Stimulated activated CD4-positive, alpha-beta T cell treated with anti-CD3 and anti-CD28 coated beads, Interleukin-1b, Interleukin-23, amount 100 ng/mL, for 1 hour (primary cell): ENCODE results near the gene IFNAR2.
"Not testable (repeated sequence)": the region's sequence is repeated elsewhere in the genome, so short reads cannot be mapped to it uniquely, and the experiment has no call there.

Experiments
- DNase-seq, 2 donors: peaks; one replicate each; pipeline ENCODE4 v3.0.0-alpha.2; 2020; ENCODE audit warnings: low read depth in 2 of 2

The IFNAR2 gene

GRCh38 chr21:33214056-33214455, 15.7 kb upstream of the IFNAR2 start:
- no peak for DNase-seq

GRCh38 chr21:33217138-33217520, 12.6 kb upstream of the IFNAR2 start:
- no peak for DNase-seq

GRCh38 chr21:33219300-33219699, 10.4 kb upstream of the IFNAR2 start:
- DNase-seq: no peak

- DNase-seq: no peak
Measured at GRCh38 chr21:33219954-33220353, 9.8 kb upstream of the IFNAR2 start.

GRCh38 chr21:33225376-33225775, 4.4 kb upstream of the IFNAR2 start:
- DNase-seq: not testable (repeated sequence)

- DNase-seq: no peak
Measured at GRCh38 chr21:33228455-33228854, 1.3 kb upstream of the IFNAR2 start.

GRCh38 chr21:33229099-33229783, 497 bp upstream of the IFNAR2 start:
- no peak for DNase-seq

- DNase-seq: no peak
Measured at GRCh38 chr21:33230545-33231324, 997 bp downstream of the IFNAR2 start.

GRCh38 chr21:33231526-33231925, 1.8 kb downstream of the IFNAR2 start:
- DNase-seq: no peak

GRCh38 chr21:33232291-33233034, 2.7 kb downstream of the IFNAR2 start:
- DNase-seq: no peak

- DNase-seq: no peak
Measured at GRCh38 chr21:33234635-33235520, 5.1 kb downstream of the IFNAR2 start.

- DNase-seq: no peak
Measured at GRCh38 chr21:33236013-33236686, 6.4 kb downstream of the IFNAR2 start.

- no peak for DNase-seq
Measured at GRCh38 chr21:33236766-33237165, 7.0 kb downstream of the IFNAR2 start.

- DNase-seq: no peak
Measured at GRCh38 chr21:33237486-33237885, 7.7 kb downstream of the IFNAR2 start.

- DNase-seq: no peak
Measured at GRCh38 chr21:33238146-33238545, 8.4 kb downstream of the IFNAR2 start.

GRCh38 chr21:33238565-33239255, 9.0 kb downstream of the IFNAR2 start:
- DNase-seq: no peak

GRCh38 chr21:33239559-33240127, 9.9 kb downstream of the IFNAR2 start:
- not testable (repeated sequence) for DNase-seq

- no peak for DNase-seq
Measured at GRCh38 chr21:33240404-33240803, 10.7 kb downstream of the IFNAR2 start.

- DNase-seq: no peak
Measured at GRCh38 chr21:33241846-33242245, 12.1 kb downstream of the IFNAR2 start.

GRCh38 chr21:33242846-33243245, 13.1 kb downstream of the IFNAR2 start:
- DNase-seq: not testable (repeated sequence)
